ENCODE measurements around the gene PDE11A. TPM values are rescaled to one million over a fixed set of nuclear protein-coding genes. Genes with fewer than 3 reads are reported as not detected.
"Not testable (repeated sequence)": the region's sequence is repeated elsewhere in the genome, so short reads cannot be mapped to it uniquely, and the experiment has no call there.

PDE11A gene
- total RNA-seq, 6 experiments from 2014 or later, result 1.2 to 9.4 (median 6.3) TPM

DNA sequence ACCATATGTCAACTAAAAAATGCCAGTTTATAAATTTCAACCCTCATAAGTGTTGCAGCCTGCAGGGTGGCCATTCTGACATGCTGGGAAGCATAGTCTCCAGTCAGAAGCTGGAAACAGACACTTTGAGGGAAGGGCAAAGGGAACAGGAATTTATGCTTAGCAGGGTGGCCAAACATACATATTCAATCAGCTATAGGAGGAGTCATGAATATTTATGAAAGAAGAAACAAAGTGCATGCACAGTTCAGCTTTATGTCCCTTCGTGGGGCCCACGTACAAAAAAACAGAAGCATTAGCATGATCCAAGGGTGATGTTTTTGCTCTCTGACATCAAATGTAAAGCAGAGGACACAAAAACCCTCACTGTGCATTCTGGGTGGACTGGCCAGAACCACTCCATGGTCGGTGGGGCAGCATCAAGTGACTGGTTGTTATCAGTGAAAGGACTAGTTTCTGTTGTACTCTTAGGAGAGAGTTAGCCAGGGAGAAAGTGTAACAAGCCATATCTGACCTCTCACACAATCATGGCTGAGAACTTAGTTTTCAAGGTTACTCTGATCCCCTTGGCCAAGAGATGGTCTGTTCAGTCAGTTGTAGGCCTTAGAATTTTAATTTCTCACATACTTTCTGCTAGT, 9.9 kb upstream of the PDE11A start:
- no peak for TF ChIP-seq POLR2A (IDR thresholded peaks at IDR 0.05)
- TF ChIP-seq, protein P1, sequence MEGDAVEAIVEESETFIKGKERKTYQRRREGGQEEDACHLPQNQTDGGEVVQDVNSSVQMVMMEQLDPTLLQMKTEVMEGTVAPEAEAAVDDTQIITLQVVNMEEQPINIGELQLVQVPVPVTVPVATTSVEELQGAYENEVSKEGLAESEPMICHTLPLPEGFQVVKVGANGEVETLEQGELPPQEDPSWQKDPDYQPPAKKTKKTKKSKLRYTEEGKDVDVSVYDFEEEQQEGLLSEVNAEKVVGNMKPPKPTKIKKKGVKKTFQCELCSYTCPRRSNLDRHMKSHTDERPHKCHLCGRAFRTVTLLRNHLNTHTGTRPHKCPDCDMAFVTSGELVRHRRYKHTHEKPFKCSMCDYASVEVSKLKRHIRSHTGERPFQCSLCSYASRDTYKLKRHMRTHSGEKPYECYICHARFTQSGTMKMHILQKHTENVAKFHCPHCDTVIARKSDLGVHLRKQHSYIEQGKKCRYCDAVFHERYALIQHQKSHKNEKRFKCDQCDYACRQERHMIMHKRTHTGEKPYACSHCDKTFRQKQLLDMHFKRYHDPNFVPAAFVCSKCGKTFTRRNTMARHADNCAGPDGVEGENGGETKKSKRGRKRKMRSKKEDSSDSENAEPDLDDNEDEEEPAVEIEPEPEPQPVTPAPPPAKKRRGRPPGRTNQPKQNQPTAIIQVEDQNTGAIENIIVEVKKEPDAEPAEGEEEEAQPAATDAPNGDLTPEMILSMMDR (IDR thresholded peaks at IDR 0.05), result no peak
- intact Hi-C loops (cut with DNase I), result no loop called here
- DNase-seq (no peak), ATAC-seq (no peak)
- Histone ChIP-seq H3K4me3 (no peak overlapping the region), H3K4me1 (no peaks in the 10 kb centered on the region), H3K9me3 (no peaks in the 10 kb centered on the region), H3K36me3 (no peaks in the 10 kb centered on the region), H3K27me3 (no peaks in the 10 kb centered on the region), H3K27ac (no peak overlapping the region)
- WGBS (ENCODE audit: insufficient coverage, low coverage, low lambda C conversion rate, missing lambda C conversion rate), result 100% methylated on average over 2 of the region's 3 CpGs

- H3K27me3 ChIP-seq, H3K9me3 ChIP-seq: not testable (repeated sequence)
- 68% methylated on average over 3 of the region's 3 CpGs for WGBS (ENCODE audit: insufficient coverage, low coverage, low lambda C conversion rate, missing lambda C conversion rate)
These were observed 6.7 kb upstream of the PDE11A start for GRCh38 chr2:178079279-178079678.

GRCh38 chr2:178076130-178076529, 3.6 kb upstream of the PDE11A start:
- intact Hi-C loops (cut with DNase I), result no loop called here
- Histone ChIP-seq H3K27me3 (no peaks in the 10 kb centered on the region), H3K4me3 (no peak overlapping the region), H3K27ac (no peak overlapping the region), H3K9me3 (no peaks in the 10 kb centered on the region), H3K4me1 (peaks cover 0 to 19% (median 0%) of the 10 kb centered on the region in 4 donors), H3K36me3 (no peaks in the 10 kb centered on the region)
- no peak for ATAC-seq
- TF ChIP-seq POLR2A (IDR thresholded peaks at IDR 0.05), result no peak
- TF ChIP-seq, protein P1 (IDR thresholded peaks at IDR 0.05), result no peak
- no peak for DNase-seq

More at GRCh38 chr2:178079279-178079678, 6.7 kb upstream of the PDE11A start:
- H3K27ac ChIP-seq; H3K4me3 ChIP-seq; H3K36me3 ChIP-seq; DNase-seq; ATAC-seq; H3K4me1 ChIP-seq; intact Hi-C loops (cut with DNase I): not testable (repeated sequence)

GRCh38 chr2:178075006-178075326, 2.4 kb upstream of the PDE11A start:
- Histone ChIP-seq H3K9me3 (no peaks in the 10 kb centered on the region), H3K27ac (no peak overlapping the region), H3K27me3 (no peaks in the 10 kb centered on the region), H3K4me3 (no peak overlapping the region), H3K36me3 (no peaks in the 10 kb centered on the region), H3K4me1 (peaks cover 0 to 30% (median 0%) of the 10 kb centered on the region in 4 donors)
- TF ChIP-seq POLR2A (IDR thresholded peaks at IDR 0.05), result no peak
- TF ChIP-seq, protein P1 (IDR thresholded peaks at IDR 0.05), result no peak
- WGBS (ENCODE audit: insufficient coverage, low coverage, low lambda C conversion rate, missing lambda C conversion rate), result 100% methylated on average over 1 of the region's 1 CpG
- ATAC-seq, result no peak
- DNase-seq, result no peak
- intact Hi-C loops (cut with DNase I), result no loop called here

- DNase-seq, result no peak
- H3K4me3 ChIP-seq, result no peak overlapping the region
- TF ChIP-seq, protein P1 (IDR thresholded peaks at IDR 0.05), result no peak
- no peak for TF ChIP-seq POLR2A (IDR thresholded peaks at IDR 0.05)
- peaks cover 0 to 34% (median 0%) of the 10 kb centered on the region in 4 donors for H3K4me1 ChIP-seq
- no peak for ATAC-seq
- H3K36me3 ChIP-seq, result no peaks in the 10 kb centered on the region
- 87% methylated on average over 8 of the region's 8 CpGs for WGBS (ENCODE audit: insufficient coverage, low coverage, low lambda C conversion rate, missing lambda C conversion rate)
- intact Hi-C loops (cut with DNase I), result no loop called here
- no peak overlapping the region for H3K27ac ChIP-seq
- no peaks in the 10 kb centered on the region for H3K27me3 ChIP-seq
- H3K9me3 ChIP-seq, result no peaks in the 10 kb centered on the region
These were observed 1.8 kb upstream of the PDE11A start for GRCh38 chr2:178074123-178075005.
